ENCODE results near the gene MDFIC. TPM values are rescaled to one million over a fixed set of nuclear protein-coding genes. Genes with fewer than 3 reads are reported as not detected.

The MDFIC gene
- total RNA-seq, 1 donor from 2014 or later, result 13.3 TPM

DNA sequence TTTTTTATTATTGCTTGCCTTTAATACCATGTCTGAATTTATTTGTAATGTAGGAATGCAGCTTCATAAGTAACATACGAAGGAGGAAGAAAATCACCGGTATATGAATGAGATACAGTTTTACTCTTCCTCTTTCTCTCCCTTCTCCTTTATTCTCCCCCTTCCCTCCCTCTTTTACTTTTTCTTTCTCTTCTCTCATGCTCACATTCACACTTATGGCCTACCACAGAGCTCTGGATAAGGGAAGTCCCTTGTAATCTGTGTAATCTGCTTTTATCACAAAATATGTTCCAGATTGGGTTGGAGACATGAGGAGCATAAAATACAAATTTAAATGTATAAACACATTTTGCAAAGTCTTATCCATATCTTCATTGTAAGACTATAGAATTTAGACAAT lies 59.4 kb downstream of the MDFIC start:
- H3K9me3 ChIP-seq, result no peaks in the 10 kb centered on the region
- H3K27ac ChIP-seq, result no peak overlapping the region
- intact Hi-C loops (cut with DNase I), result no loop called here
- TF ChIP-seq, protein P1, sequence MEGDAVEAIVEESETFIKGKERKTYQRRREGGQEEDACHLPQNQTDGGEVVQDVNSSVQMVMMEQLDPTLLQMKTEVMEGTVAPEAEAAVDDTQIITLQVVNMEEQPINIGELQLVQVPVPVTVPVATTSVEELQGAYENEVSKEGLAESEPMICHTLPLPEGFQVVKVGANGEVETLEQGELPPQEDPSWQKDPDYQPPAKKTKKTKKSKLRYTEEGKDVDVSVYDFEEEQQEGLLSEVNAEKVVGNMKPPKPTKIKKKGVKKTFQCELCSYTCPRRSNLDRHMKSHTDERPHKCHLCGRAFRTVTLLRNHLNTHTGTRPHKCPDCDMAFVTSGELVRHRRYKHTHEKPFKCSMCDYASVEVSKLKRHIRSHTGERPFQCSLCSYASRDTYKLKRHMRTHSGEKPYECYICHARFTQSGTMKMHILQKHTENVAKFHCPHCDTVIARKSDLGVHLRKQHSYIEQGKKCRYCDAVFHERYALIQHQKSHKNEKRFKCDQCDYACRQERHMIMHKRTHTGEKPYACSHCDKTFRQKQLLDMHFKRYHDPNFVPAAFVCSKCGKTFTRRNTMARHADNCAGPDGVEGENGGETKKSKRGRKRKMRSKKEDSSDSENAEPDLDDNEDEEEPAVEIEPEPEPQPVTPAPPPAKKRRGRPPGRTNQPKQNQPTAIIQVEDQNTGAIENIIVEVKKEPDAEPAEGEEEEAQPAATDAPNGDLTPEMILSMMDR (IDR thresholded peaks at IDR 0.05), result no peak
- no peak for DNase-seq (ENCODE audit: low spot score in 2 of 2)
- no peak overlapping the region for H3K4me3 ChIP-seq
- peaks cover 0 to 3% of the 10 kb centered on the region in 2 donors for H3K4me1 ChIP-seq
- no peaks in the 10 kb centered on the region for H3K36me3 ChIP-seq
- no peaks in the 10 kb centered on the region for H3K27me3 ChIP-seq

DNA sequence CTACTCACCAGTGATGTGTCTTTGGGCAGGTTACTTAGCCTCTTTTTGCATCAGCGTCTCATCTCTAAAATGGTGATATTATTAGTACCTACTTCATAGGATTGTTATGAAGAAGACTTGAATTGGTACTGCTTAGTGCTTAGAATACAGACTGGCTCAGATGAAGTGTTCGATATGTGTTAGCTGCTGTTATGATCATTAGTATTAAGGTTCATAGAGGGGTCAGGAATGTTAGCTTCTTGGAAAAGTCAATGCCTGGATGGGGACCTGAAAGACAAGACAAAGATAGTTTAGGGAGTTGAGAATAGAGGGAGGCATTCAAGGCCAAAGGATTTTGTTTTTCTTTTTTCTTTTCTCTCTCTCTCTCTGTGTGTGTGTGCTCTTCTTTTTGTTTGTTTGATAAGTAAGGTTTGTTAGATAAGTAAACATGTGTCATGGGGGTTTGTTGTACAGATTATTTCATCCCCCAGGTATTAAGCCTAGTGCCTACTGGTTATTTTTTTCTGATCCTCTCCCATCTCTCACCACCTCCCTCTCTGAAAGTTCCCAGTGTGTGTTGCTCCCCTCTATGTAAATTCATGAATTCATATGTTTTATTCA lies 63.3 kb downstream of the MDFIC start:
- Histone ChIP-seq H3K36me3 (no peaks in the 10 kb centered on the region), H3K9me3 (no peaks in the 10 kb centered on the region), H3K27me3 (no peaks in the 10 kb centered on the region), H3K4me3 (no peak overlapping the region), H3K4me1 (peaks cover 0 to 13% of the 10 kb centered on the region in 2 donors), H3K27ac (no peak overlapping the region)
- intact Hi-C loops (cut with DNase I), result no loop called here
- TF ChIP-seq, protein P1 (IDR thresholded peaks at IDR 0.05), result no peak
- no peak for DNase-seq (ENCODE audit: low spot score in 2 of 2)

DNA sequence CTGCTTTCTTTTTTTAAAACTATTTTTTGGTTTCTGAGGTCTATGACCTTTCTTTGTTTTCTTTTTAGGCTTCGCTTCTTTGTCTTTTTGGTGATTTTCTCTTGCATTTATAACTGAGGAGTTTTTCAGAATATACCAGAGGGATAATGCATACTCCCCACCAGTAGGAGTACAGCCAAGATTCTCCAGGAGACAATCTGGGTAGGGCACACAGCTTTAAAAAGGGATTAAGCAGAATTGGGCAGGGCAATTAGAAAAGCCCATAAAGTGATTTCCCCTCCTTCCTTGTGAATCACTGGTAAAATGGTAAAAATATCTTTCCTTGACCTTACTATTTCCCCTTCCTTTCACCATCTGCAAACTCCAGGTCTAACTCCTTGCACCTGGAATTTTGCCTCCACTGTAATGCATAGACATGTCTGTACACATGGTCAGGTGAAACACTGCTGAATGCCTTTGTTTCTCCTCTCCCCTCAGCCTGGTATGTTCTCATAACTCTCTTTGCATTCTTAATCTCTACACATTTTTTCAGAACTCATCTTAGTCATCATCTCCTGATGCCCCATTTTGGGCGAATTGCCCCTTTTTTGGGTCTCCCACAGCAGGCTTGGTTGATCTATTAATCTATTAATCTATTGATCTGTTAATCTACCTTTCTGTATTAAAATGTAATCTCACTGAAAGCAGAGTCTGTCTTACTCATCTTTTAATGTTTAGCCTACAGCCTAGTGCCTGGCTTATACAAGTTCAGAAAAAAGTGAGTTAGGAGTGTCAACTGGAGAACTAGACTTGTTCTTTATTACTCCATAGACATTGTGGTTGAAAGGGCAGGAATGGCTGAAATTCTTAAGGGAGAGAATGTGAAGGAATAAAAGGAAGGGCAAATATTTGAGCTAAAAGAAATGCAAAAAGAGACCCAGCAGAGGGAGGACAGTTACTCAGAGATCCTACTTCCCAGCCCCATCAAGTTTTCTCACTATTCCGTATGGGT lies 64.6 kb downstream of the MDFIC start:
- peaks cover 0 to 13% of the 10 kb centered on the region in 2 donors for H3K4me1 ChIP-seq
- no peaks in the 10 kb centered on the region for H3K27me3 ChIP-seq
- H3K27ac ChIP-seq, result no peak overlapping the region
- intact Hi-C loops (cut with DNase I), result no loop called here
- TF ChIP-seq, protein P1 (IDR thresholded peaks at IDR 0.05), result no peak
- H3K36me3 ChIP-seq, result no peaks in the 10 kb centered on the region
- no peak overlapping the region for H3K4me3 ChIP-seq
- DNase-seq (ENCODE audit: low spot score in 2 of 2), result no peak
- H3K9me3 ChIP-seq, result no peaks in the 10 kb centered on the region

DNA sequence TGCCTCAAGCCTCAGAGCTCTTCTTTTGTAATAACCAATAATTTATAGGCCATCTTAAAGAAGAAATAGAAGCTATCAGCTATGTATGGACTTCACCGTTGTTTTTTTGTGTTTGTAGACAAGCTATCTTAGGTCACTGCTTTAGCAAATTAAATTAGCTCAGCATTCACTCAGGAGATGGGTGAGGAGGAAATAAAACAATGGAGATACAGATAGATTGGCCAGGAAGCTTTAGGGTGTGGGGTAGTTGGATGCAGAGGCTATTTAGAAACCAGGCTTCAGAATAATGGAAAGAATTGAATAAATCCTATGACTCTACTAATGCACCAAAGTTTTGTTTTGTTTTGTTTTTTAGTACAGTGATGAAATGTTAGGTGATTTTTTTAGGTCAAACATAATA lies 66.1 kb downstream of the MDFIC start:
- intact Hi-C loops (cut with DNase I), result no loop called here
- no peak overlapping the region for H3K27ac ChIP-seq

DNA sequence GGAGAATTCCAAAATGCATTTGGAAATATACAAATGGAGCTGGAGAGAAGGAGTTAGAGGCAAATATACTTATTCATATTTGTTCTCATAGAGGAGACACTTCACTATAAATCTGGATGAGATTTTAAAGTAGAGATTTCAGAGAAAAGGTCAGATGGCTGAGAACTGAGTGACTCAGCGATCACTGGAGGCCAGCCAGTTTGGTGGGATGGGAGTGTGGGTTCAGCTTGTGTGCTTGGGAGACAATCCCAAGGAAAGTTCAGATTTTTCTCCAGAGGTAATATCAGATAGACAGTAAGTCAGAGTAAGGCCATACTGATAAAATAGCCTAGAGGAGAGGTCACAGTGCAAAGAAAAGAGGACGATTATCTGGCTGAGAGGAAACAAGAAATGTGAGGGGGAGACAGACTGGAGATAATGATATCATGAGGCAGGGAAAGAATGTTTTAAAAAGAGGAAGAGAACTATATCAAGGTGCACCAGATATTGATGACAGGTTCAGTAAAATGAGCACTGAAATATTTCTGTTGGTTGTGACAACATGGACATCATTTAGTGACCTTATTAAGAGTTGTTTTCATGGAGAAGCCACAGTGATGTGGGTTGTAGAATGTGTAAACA lies 67.0 kb downstream of the MDFIC start:
- H3K36me3 ChIP-seq, result no peaks in the 10 kb centered on the region
- DNase-seq (ENCODE audit: low spot score in 2 of 2), result no peak

More for the DNA sequence above, 66.1 kb downstream of the MDFIC start:
- no peaks in the 10 kb centered on the region for H3K9me3 ChIP-seq
- TF ChIP-seq, protein P1 (IDR thresholded peaks at IDR 0.05), result no peak
- no peaks in the 10 kb centered on the region for H3K36me3 ChIP-seq
- DNase-seq (ENCODE audit: low spot score in 2 of 2), result no peak
- H3K27me3 ChIP-seq, result no peaks in the 10 kb centered on the region
- peaks cover 0 to 13% of the 10 kb centered on the region in 2 donors for H3K4me1 ChIP-seq
- H3K4me3 ChIP-seq, result no peak overlapping the region

More for the DNA sequence above, 67.0 kb downstream of the MDFIC start:
- Histone ChIP-seq H3K27me3 (no peaks in the 10 kb centered on the region), H3K9me3 (no peaks in the 10 kb centered on the region), H3K27ac (no peak overlapping the region), H3K4me3 (no peak overlapping the region), H3K4me1 (peaks cover 0 to 13% of the 10 kb centered on the region in 2 donors)
- intact Hi-C loops (cut with DNase I), result no loop called here
- TF ChIP-seq, protein P1 (IDR thresholded peaks at IDR 0.05), result no peak
